Endothelial cell of umbilical vein (primary cell): ENCODE measurements around the gene EIF3J. TPM values are rescaled to one million over a fixed set of nuclear protein-coding genes. Genes with fewer than 3 reads are reported as not detected.

Source experiments
- BruUV-seq: library from RNA; stranded (reverse); fragments of 400-500 nt; replicated peaks from 2 replicates; lab custom pipeline; 2021; lab: Mats Ljungman, UMichigan
- CTCF ChIA-PET: fragments of 300-600, 350-600 bp; sonication (Branson Sonifier 250); formaldehyde crosslinking; loops from one replicate; lab custom pipeline; 2021; ENCODE audit warnings: antibody characterized with exemption, inconsistent platforms; lab: Charles Lee
- POLR2A ChIA-PET: fragments of 300-600, 350-600 bp; sonication (Branson Sonifier 250); formaldehyde crosslinking; loops from one replicate; lab custom pipeline; 2021; ENCODE audit warnings: antibody characterized with exemption, inconsistent platforms; lab: Charles Lee
- DNase-seq: peaks from one replicate; pipeline ENCODE4 v3.0.0-alpha.2; 2011; ENCODE audit warnings: low read depth, low spot score
- FAIRE-seq: peaks from 2 replicates; lab custom pipeline; 2011; peaks lifted over from hg19 to GRCh38; lab: Jason Lieb, UNC
- H2AFZ ChIP-seq: 2 replicates; pipeline ENCODE4 v1.6.0; 2012; ENCODE audit warnings: low read depth, low read length, control low read depth, inconsistent platforms
- H3K27ac ChIP-seq: 2 replicates; pipeline ENCODE4 v1.5.1; 2011; ENCODE audit warnings: low read depth, mild to moderate bottlenecking, control low read depth, low read length, moderate library complexity; ENCODE audit not compliant: insufficient read depth
- H3K27me3 ChIP-seq, 2 experiments: 2 replicates each; pipeline versions ENCODE4 v1.6.0 to v1.6.1; 2011; ENCODE audit warnings: low read length in 2 of 2, mixed read lengths in 1 of 2; ENCODE audit not compliant: control insufficient read depth in 2 of 2, insufficient read depth in 2 of 2
- H3K36me3 ChIP-seq, 2 experiments: 2 replicates in 1 of 2; 3 replicates in 1 of 2; pipeline ENCODE4 v1.5.1; 2011; ENCODE audit warnings: low read length in 2 of 2, mild to moderate bottlenecking in 1 of 2, moderate library complexity in 1 of 2; ENCODE audit not compliant: control insufficient read depth in 2 of 2, insufficient read depth in 2 of 2; ENCODE audit errors: extremely low read depth in 1 of 2
- H3K4me1 ChIP-seq: 3 replicates; pipeline ENCODE4 v1.5.1; 2011; ENCODE audit warnings: mild to moderate bottlenecking, low read length; ENCODE audit not compliant: control insufficient read depth, insufficient read depth; ENCODE audit errors: extremely low read depth
- H3K4me2 ChIP-seq: 2 replicates; pipeline ENCODE4 v1.6.1; 2011; ENCODE audit warnings: low read length, control low read depth, mixed read lengths; ENCODE audit not compliant: insufficient read depth
- H3K4me3 ChIP-seq, 3 experiments: fragments of 200-600 bp in 1 of 3; sonication (generic), shearing (Covaris generic) in 1 of 3; replicated peaks in 1 of 3; 2 replicates each; pipeline ENCODE4 v1.5.1; 2011 to 2016; ENCODE audit warnings: control low read depth in 3 of 3, low read length in 3 of 3, mild to moderate bottlenecking in 2 of 3, inconsistent platforms in 1 of 3, low read depth in 1 of 3, moderate library complexity in 1 of 3; ENCODE audit not compliant: insufficient read depth in 1 of 3
- H3K79me2 ChIP-seq: 2 replicates; pipeline ENCODE4 v1.6.0; 2012; ENCODE audit warnings: low read length, inconsistent platforms; ENCODE audit not compliant: control insufficient read depth, insufficient read depth
- H3K9ac ChIP-seq: replicated peaks from 2 replicates; pipeline ENCODE3; 2011; ENCODE audit warnings: low read length, control low read depth; ENCODE audit not compliant: insufficient read depth; ENCODE audit errors: extremely low read depth
- H3K9me1 ChIP-seq: replicated peaks from 3 replicates; pipeline ENCODE4 v1.6.0; 2011; ENCODE audit warnings: mild to moderate bottlenecking, low read length; ENCODE audit not compliant: control insufficient read depth, insufficient read depth; ENCODE audit errors: extremely low read depth
- H3K9me3 ChIP-seq: replicated peaks from 2 replicates; pipeline ENCODE4 v1.5.1; 2012; ENCODE audit warnings: low read length, inconsistent platforms; ENCODE audit not compliant: control insufficient read depth, insufficient read depth
- H4K20me1 ChIP-seq: replicated peaks from 2 replicates; pipeline ENCODE3; 2011; ENCODE audit warnings: mild to moderate bottlenecking, low read length; ENCODE audit not compliant: control insufficient read depth, insufficient read depth; ENCODE audit errors: extremely low read depth
- EZH2 ChIP-seq: IDR thresholded peaks from 2 replicates; pipeline ENCODE4 v1.6.1; 2012; ENCODE audit warnings: borderline replicate concordance, low read depth, mild to moderate bottlenecking, moderate library complexity, low read length, inconsistent platforms; ENCODE audit not compliant: severe bottlenecking
- FOS ChIP-seq: IDR thresholded peaks from 2 replicates; pipeline ENCODE4 v1.6.1; 2011; ENCODE audit warnings: mild to moderate bottlenecking, low read length, moderate library complexity, borderline replicate concordance; ENCODE audit not compliant: insufficient read depth
- GATA2 ChIP-seq: IDR thresholded peaks from 2 replicates; pipeline ENCODE4 v1.7.0; 2011; ENCODE audit warnings: low read depth, mild to moderate bottlenecking, moderate library complexity, mixed read lengths, low read length; ENCODE audit not compliant: insufficient read length, insufficient read depth
- JUN ChIP-seq: IDR thresholded peaks from 2 replicates; pipeline ENCODE4 v1.6.1; 2011; ENCODE audit warnings: borderline replicate concordance, low read depth; ENCODE audit not compliant: insufficient read length, insufficient read depth
- MYC ChIP-seq: IDR thresholded peaks from one replicate; pipeline ENCODE4 v1.6.1; 2011; ENCODE audit warnings: mild to moderate bottlenecking, low read depth, low read length
- POLR2A ChIP-seq: IDR thresholded peaks from 2 replicates; pipeline ENCODE4 v1.6.1; 2012; ENCODE audit warnings: low read depth, mild to moderate bottlenecking, control low read depth, low read length
- POLR2AphosphoS5 ChIP-seq: IDR thresholded peaks from 2 replicates; pipeline ENCODE4 v1.6.1; 2012; ENCODE audit warnings: low read depth, mild to moderate bottlenecking, control low read depth, low read length, moderate library complexity; ENCODE audit not compliant: insufficient read depth
- dilution Hi-C: fragments of 300-500 bp; cut with MboI; formaldehyde crosslinking; loops from one replicate; pipeline ENCODE4 v1.15.0; 2019; ENCODE audit warnings: low sequenced_read_pairs; ENCODE audit not compliant: extremely low pct_ligation_motif_present
- intact Hi-C: fragments of 100-400 bp; cut with micrococcal nuclease; formaldehyde crosslinking; loops from one replicate; pipeline ENCODE4 v1.10.0; 2022
- polyA plus RNA-seq, 4 experiments: library from polyadenylated mRNA; depleted of rRNA in 3 of 4; stranded (reverse) in 3 of 4; unstranded in 1 of 4; fragments of >200 nt; gene quantifications; 2 replicates each; pipeline versions ENCODE4 v1.2.1 to v1.2.3, GENCODE V29; 2011 to 2012; ENCODE audit warnings: missing spikeins in 1 of 4
- total RNA-seq: library from RNA; stranded (reverse); gene quantifications from 2 replicates; pipeline ENCODE4 v1.2.3, GENCODE V29; 2021
- TF ChIP-seq, protein P1 (sequence below), 2 donors: IDR thresholded peaks; 1 replicate in 1 of 2; 2 replicates in 1 of 2; pipeline ENCODE4 v1.5.1; 2011; ENCODE audit warnings: low read length in 2 of 2, mild to moderate bottlenecking in 2 of 2, moderate library complexity in 2 of 2, control low read depth in 1 of 2, inconsistent platforms in 1 of 2, low read depth in 1 of 2; ENCODE audit not compliant: insufficient read depth in 1 of 2; ENCODE audit errors: extremely low read depth in 1 of 2
- TF ChIP-seq, protein P2 (sequence below): IDR thresholded peaks from 2 replicates; pipeline ENCODE4 v1.6.1; 2011; ENCODE audit not compliant: insufficient read depth, insufficient read length

The EIF3J gene
- total and polyA plus RNA-seq, 2 donors (not counting 3 experiments of a cell fraction or from before 2014, with no cell fraction given) = 35.4 to 150 TPM

DNA sequence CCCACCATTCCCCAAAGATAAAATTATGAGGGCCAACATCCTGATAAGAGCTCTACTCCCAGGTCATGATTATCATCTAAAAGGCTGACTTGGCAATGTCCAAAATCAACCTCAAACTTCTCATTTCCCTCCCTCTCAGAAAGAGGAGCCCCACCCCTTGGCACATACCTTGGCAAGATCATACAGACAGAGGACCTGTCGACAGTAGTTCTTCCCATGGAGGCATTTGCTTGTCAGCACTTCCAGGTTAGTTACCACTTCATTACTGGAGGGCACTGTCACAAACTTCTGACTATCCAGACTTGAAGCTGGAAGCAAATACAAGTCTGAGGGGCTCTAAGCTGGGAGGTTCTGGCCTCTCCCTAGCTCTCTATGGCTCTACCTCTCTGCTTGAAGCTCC is 37.8 kb downstream of the EIF3J start:
- Histone ChIP-seq H3K27ac (no peak overlapping the region), H3K4me1 (no peaks in the 10 kb centered on the region), H3K27me3 (no peaks in the 10 kb centered on the region), H3K9ac (no peak overlapping the region), H3K4me3 (no peak overlapping the region), H3K4me2 (no peak overlapping the region), H3K9me1 (no peaks in the 10 kb centered on the region), H3K79me2 (no peaks in the 10 kb centered on the region), H4K20me1 (no peaks in the 10 kb centered on the region), H3K36me3 (peaks cover 0 to 4% of the 10 kb centered on the region in 2 experiments), H2AFZ (no peak overlapping the region), H3K9me3 (no peaks in the 10 kb centered on the region)
- ChIA-PET CTCF (interaction anchor here (1.4 kb wide), 1 partner anchor 9 kb away, joined by 7 read pairs; no protein-coding TSS in a partner anchor), POLR2A (no interaction called here)
- intact Hi-C loops (loop anchor here (5.0 kb wide), 1 partner anchor 463 kb away; no protein-coding TSS in a partner anchor), dilution Hi-C loops (loop anchor here (25.0 kb wide), 1 partner anchor 163 kb away; the partner anchor contains the start of gene TRIM69)
- TF ChIP-seq, protein P1, sequence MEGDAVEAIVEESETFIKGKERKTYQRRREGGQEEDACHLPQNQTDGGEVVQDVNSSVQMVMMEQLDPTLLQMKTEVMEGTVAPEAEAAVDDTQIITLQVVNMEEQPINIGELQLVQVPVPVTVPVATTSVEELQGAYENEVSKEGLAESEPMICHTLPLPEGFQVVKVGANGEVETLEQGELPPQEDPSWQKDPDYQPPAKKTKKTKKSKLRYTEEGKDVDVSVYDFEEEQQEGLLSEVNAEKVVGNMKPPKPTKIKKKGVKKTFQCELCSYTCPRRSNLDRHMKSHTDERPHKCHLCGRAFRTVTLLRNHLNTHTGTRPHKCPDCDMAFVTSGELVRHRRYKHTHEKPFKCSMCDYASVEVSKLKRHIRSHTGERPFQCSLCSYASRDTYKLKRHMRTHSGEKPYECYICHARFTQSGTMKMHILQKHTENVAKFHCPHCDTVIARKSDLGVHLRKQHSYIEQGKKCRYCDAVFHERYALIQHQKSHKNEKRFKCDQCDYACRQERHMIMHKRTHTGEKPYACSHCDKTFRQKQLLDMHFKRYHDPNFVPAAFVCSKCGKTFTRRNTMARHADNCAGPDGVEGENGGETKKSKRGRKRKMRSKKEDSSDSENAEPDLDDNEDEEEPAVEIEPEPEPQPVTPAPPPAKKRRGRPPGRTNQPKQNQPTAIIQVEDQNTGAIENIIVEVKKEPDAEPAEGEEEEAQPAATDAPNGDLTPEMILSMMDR (IDR thresholded peaks at IDR 0.05; ENCODE audit: extremely low read depth in 1 of 2, insufficient read depth in 1 of 2, low read depth in 1 of 2, low read length in 2 of 2) = no peak
- no peak for TF ChIP-seq FOS
- no peak for TF ChIP-seq GATA2
- no peak for TF ChIP-seq MYC
- TF ChIP-seq, protein P2, sequence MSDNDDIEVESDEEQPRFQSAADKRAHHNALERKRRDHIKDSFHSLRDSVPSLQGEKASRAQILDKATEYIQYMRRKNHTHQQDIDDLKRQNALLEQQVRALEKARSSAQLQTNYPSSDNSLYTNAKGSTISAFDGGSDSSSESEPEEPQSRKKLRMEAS = no peak
- TF ChIP-seq POLR2A = no peak
- TF ChIP-seq POLR2AphosphoS5 = no peak
- no peak for TF ChIP-seq EZH2
- TF ChIP-seq JUN = no peak
- no TSS peak for BruUV-seq
- FAIRE-seq (no peak), DNase-seq (no peak)
